ENCODE measurements around the gene PAQR5.
"Not testable (repeated sequence)": the region's sequence is repeated elsewhere in the genome, so short reads cannot be mapped to it uniquely, and the experiment has no call there.

PAQR5 gene

DNA sequence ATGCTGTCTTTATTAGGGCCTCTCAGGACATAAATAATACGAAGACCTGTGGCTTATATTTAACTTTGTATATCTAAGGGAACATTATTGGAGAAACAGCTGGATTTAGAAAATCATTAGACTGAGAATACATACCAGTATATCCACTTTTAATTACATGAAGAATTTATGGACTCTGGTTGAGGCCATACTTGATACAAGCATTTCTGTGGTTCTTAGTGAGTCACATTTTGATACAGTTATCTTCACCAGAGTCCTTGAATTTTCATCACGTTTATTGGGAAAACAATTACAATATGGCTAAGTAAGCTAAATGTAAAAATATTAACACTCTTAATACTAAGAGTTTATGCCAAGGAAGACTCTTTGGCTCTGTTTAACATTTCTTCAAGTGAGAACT lies 125.3 kb downstream of the PAQR5 start:
- DNase-seq (ENCODE audit: low read depth), result no peak

DNA sequence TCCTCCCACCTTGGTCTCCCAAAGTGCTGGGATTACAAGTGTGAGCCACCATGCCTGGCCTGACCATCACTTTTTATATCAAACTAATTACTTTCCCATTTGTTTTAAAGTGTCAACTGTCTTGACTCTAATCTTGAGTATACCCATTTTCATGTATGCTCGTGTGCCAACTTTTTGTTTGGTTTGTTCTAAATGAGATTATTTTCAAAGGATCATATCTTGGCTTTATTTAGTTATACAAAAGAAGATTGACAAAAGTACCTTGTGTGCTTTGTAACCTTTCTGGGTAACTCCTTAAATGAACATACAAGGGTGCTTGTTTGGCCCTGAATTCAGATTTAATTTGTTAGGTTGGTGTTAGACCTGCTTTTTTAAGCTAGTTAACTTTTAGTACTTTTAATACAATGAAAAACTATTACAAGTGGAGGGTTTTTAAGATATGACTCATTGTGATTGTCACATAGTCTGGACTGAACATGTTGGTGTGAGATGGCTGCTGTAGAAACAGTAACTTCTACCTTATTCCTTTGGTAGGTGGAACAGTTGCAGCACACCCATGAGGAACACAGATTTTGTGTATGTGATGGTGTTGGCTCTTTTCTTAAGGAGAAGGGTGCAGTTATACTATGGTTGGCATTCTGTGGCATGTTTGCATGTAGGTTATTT lies 126.2 kb downstream of the PAQR5 start:
- DNase-seq (ENCODE audit: low read depth), result no peak

DNA sequence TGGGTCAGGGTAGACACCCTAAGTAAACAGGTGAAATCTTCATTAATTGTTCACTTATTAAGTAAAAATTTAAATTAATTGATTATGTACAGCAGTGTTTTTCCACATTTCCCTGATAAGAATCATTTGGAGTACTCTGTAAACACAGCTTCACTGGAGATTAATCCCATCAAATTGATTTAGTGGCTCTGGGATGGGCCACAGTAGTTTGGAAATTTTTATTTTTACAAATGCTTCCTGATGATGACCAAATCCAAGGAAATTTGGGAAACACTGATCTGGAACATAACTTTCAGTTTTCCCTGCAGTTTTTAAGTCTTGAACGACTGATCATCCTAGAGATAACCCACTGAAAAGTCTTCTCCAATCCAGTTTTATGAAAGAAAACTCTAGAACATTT lies 135.1 kb downstream of the PAQR5 start:
- DNase-seq (ENCODE audit: low read depth), result no peak

GRCh38 chr15:69434238-69434637 lies 135.5 kb downstream of the PAQR5 start:
- DNase-seq (ENCODE audit: low read depth), result no peak

- DNase-seq (ENCODE audit: low read depth), result no peak
These were observed 136.0 kb downstream of the PAQR5 start for GRCh38 chr15:69434679-69435078.

- no peak for DNase-seq (ENCODE audit: low read depth)
These were observed 137.3 kb downstream of the PAQR5 start for GRCh38 chr15:69435985-69436384.

DNA sequence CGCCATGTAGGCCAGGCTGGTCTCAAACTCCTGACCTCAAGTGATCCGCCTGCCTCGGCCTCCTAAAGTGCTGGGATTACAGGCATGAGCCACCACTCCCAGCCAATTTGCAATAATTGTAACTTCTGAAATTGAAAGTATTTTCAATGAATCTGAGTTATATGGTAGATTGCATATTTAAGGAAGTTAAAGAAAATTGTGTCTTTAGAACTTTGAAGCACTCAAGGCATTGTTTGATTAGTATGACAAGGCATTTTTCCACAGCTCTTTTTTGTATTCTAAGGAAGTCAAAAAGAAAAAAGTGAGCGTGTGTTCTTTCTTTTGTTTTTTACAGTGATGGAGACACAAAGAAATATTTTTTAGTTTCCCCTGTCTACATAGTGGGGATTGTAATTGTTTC lies 138.2 kb downstream of the PAQR5 start:
- DNase-seq (ENCODE audit: low read depth), result no peak

DNA sequence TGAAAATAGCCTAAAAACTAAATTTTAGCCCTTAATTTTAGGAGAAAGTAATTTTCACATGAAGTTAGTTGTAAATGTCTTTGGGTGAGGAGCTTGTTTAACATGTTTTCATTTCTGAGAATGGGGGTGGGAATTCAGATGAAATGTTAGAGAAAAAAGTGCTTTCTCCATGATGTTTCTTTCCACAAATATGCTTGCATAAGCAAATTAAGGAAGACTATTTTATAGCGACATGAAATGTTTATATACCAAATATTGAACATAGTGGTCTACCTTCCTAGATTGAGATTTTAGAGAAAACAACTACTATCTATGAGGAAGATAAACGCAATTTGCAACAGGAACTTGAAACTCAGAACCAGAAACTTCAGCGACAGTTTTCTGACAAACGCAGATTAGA lies 140.9 kb downstream of the PAQR5 start:
- no peak for DNase-seq (ENCODE audit: low read depth)

DNA sequence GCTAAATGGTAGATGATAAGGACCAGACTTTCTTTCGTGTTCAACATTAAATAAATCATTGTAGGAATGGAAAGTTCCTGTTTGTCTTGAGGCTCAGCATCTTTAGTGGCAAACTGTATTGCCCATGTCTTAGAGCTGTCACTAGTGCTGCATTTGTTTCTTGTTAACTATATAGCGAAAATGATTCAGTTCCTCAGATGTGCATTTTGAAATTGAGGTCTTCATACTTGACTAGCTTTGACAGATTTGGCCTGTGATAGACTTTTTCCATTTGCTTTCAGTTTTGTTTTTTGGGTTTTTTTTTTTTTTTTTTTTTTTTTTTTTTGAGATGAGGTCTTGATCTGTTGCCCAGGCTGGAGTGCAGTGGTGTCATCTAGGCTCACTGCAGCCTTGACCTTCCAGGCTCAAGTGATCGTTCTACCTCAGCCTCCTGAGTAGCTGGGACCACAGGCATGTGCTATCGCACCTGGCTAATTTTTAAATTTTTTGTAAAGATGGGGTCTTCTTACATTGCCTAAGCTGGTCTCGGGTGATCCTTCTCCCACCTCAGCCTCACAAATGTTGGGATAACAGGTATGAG lies 144.4 kb downstream of the PAQR5 start:
- no peak for DNase-seq (ENCODE audit: low read depth)

- DNase-seq (ENCODE audit: low read depth), result no peak
These were observed 146.0 kb downstream of the PAQR5 start for GRCh38 chr15:69444686-69445085.

DNA sequence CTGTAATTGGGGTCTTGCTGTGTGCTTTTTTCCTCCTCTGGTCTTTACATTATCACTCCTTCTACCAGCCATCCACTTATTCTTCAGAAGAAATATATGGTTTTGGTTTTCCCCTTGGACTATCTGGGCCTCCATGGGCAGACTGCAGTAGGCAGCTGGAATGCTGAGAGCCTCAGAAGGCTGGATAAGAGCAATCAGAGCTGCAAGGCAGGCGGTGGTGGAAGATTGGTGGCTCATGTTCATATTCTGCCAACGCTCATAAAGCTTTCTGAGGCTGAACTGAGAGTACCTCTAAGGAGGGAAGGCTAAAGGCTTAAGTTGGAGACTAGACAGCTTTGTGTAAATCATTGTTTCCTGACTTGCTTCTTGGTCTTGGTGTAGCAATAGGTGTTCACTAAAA lies 148.2 kb downstream of the PAQR5 start:
- DNase-seq (ENCODE audit: low read depth), result no peak

GRCh38 chr15:69450221-69450620 lies 151.5 kb downstream of the PAQR5 start:
- DNase-seq (ENCODE audit: low read depth), result not testable (repeated sequence)

GRCh38 chr15:69450968-69451695 lies 152.4 kb downstream of the PAQR5 start:
- DNase-seq (ENCODE audit: low read depth), result no peak

DNA sequence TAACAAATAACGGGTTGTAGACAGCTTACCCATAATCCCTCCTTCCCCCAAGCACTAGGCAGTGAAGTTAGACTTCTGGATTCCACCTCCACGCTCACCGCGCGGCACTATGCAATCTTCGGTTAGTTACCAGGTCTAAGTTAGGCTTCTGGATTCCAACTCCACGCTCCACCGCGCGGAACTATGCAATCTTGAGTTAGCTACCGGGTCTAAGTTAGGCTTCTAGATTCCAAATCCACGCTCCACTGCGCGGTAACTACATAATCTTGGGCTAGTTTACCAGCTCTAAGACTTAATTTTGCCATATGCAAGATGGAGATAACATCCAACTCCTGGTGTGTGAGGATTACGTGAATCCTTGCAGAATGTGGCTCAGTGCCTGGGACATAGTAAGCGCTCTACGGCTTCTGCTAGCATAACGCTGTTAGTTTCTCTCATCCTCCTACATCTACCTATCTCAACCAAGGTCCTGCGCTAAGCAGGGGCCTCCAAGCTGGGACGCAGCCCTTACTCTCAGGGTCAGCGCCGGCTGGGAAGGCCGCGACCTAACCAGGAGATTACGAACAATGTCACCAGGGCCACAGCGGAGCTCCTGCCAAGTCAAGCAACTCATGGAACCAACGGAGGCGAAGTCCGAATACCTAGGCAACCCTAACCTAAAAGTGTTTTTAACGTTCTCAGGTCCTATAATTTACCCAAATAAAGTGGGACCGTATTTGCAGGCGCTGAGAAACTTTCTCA lies 153.4 kb downstream of the PAQR5 start:
- no peak for DNase-seq (ENCODE audit: low read depth)

DNA sequence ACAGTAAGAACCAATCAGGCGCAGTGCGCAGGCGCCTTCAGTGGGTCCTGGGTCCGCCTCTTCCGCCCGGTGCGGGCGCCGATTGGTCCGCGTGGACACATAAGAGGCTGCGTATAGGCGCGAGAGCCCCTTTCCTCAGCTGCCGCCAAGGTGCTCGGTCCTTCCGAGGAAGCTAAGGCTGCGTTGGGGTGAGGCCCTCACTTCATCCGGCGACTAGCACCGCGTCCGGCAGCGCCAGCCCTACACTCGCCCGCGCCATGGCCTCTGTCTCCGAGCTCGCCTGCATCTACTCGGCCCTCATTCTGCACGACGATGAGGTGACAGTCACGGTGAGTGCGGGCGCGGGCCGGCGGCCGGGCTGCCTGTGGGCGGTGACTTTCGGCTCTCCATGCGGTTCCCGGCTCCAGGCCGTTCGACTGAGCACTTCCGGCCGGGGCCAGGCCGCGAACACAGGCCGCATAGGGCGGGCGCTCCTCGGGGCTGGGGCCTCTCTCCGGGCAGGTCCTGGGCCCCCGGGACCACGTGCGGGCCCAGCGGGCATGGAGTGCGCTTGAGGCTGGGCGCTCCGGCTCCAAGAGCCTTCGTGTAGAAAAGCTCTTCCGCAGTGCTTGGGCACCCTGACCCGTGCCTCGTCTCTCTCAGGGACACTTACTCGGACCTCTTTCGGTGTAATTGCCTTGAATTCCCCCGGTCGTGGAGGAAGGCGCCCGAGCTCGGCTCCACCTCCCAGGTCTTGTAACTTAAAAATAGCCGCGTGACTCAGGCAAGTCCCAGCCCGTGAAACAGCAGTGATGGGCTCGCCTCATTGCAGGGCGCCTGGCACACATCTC lies 154.2 kb downstream of the PAQR5 start, which contains the start of gene RPLP1:
Gene RPLP1, plus strand, starts transcription at position 127 of the 830 bp plus-strand sequence. Its CDS starts 131 bp downstream, at position 258.
- peak; percentile 94 for DNase-seq (ENCODE audit: low read depth)

DNA sequence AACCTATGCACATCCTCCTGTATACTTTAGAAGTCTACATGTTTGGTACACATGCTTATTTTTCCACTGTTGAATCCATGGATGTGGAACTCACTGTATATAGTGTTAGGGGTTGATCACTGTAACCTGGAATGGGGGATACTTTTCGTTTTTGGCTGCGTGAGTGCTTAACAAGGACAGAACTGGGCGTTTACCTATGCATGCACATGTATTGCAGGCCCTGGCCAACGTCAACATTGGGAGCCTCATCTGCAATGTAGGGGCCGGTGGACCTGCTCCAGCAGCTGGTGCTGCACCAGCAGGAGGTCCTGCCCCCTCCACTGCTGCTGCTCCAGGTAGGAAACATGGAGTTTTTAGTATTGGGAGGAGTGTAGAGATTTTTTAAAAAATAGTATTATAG lies 156.2 kb downstream of the PAQR5 start:
- DNase-seq (ENCODE audit: low read depth), result no peak

DNA sequence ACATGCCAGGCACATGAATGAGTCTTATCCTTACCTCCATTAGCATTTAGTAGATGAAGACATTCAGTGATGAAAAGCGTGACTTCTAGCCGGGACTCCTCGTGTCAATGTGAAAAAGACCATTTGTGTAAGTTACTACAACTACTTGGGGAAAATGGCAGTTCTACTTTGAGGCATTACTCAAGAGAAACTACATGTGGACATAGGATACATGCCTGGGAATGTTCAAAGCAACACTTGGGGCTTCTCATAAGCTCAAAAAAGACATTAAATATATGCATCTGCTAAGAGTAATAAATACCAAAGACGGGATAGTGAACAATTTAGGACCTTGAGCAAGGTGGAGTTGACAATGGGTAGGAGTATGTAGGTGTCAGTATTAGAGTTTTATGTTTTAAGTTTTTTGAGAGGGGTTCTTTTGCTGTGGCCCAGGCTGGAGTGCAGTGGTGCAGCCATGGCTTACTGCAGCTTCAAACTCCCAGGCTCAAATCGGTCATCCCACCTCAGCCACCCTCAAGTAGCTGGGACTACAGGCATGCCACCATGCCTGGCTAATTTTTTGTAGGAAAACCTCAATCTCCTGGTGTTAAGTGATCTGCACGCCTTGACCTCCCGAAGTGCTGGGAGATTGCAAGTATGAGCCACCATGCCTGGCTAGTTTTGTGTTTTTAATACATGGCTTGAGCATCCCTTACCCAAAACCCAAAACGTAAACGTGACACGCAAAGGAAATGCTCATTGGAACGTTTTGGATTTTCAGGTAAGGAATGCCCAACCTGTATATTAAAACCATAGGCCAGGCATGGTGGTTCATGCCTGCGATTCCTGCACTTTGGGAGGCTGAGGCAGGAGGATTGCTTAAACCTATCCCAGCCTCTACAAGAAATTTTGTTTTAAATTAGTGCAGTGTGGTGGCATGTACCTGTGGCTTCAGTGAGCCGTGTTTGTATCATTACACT lies 157.8 kb downstream of the PAQR5 start:
- DNase-seq (ENCODE audit: low read depth), result no peak

Measured in activated T-helper 1 cell treated with Interleukin-2 at 50 U/mL for 16 hours (primary cell).